HG03045 (cell line): ENCODE results near the gene FAM117A.
A peak's percentile ranks its signal among the peaks of the same experiment; 100 is the strongest.
"Not testable (repeated sequence)": the region's sequence is repeated elsewhere in the genome, so short reads cannot be mapped to it uniquely, and the experiment has no call there.

Experiments
- ATAC-seq: cut with Tn5 transposase; IDR thresholded peaks from one replicate; pipeline ENCODE4 v1.9.1; 2021; ENCODE audit warnings: mild to moderate bottlenecking, moderate library complexity; ENCODE audit not compliant: unreplicated experiment

Gene FAM117A

DNA sequence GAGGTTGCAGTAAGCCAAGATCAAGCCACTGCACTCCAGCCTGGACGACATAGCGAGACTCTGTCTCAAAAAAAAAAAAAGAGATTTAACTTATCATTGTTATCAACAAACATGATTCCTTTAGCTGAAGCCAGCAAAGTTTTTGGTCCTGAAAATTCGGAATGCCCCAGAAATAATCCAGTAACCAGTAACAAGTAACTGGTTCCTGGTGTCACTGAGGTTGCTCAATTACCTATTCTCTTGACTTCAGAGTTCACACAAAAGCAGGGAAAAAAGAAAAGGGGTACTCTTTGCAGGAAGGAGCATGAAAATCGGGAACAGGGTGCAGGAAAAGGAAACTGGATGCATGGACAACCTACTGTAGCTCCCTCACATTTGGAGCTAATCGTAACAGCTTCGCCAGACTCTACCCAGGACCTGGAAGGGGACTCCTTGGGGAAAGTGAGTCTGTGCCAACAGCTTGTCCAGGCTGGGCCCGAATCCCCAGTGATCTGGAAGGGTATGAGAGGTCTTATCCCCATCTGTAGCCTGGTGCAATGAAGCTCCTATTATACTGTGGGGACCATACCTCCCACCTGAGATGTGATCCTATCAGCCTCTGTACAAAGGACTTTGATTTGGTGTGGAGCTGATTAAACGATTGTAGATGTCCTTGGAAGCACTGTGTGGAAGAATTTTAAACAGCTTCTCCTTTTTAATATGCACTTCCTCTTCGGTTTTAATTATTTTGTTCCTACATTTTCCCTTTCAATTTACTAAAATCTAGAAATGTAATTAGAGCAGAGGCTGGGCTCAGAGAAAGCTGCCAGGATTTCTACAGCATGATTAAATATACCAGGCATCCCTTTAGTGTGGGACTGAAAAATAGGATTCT is 82.6 kb downstream of the FAM117A start:
- ATAC-seq, result no peak

DNA sequence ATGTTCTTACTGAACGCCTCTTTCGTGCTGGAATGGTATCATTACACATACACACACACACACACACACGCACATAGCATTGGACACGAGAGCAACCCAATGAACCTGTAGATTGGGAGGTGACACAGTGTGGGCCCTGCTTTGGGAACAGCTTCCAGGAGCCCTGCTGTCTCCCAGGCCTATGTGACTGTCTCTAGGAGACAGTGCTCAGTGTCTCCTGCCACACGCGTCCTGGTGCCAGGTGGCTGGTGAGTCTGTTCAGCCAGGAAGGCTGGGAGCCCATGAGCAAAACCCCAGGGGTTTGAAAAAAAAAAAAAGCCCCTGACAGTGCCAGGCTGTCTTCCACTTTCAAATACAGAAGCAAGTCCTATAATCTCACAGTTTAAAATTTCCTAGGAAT is 83.6 kb downstream of the FAM117A start:
- no peak for ATAC-seq

GRCh38 chr17:49677933-49678847 is 85.7 kb downstream of the FAM117A start, which contains the start of gene SPOP:
Gene SPOP (minus strand): TSS chr17:49678097. CDS start chr17:49622810, 55,287 bp downstream.
- peak; percentile 81 for ATAC-seq

- peak; percentile 56 for ATAC-seq
Observed at GRCh38 chr17:49677134-49677932, 86.6 kb downstream of the FAM117A start.

DNA sequence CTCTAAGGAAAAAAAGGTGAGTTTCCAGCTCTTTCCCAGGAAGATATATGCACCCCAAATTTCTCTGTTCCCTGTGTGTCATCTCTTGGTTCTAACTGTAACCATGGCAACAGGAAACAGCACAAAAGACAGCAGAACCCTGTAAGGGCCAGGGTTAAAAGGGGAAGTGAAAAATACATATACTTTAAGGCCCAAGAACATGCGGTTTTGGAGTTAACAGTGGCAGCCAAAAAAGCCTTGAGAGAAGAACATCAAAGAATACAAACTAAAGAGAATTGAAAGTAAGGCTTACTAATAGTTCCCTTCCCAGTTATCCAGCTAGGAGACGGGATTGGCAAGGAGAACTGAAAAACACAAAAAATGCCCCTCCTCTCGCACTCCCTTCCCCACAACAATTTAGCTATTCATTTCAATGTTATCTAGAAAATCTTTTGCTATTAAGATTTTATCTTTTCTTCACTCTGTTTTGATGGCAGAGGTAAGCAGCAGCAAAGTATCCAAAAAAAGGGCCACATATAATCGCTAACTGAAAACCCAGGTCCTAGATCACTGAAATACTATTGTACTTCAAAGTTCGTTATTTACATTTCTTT is 87.6 kb downstream of the FAM117A start:
- ATAC-seq, result peak; percentile 44

DNA sequence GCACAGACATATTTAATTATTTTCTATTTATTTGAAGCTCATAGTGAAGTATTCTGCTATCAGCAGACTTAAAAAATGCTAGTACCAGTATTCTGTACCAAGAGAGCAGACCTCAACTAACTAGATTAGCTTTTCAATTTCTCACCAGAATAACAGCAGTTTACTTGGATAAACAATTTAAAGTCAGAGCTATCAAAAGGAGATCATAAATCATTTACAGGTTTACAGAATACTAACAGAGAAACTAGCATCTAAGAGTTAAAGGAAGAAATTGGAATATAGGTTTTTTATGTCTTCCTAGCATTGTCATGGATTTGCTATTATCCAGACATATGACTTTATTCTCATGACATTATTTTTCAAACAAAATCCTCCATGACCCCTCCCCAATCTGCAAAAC is 89.4 kb downstream of the FAM117A start:
- no peak for ATAC-seq

DNA sequence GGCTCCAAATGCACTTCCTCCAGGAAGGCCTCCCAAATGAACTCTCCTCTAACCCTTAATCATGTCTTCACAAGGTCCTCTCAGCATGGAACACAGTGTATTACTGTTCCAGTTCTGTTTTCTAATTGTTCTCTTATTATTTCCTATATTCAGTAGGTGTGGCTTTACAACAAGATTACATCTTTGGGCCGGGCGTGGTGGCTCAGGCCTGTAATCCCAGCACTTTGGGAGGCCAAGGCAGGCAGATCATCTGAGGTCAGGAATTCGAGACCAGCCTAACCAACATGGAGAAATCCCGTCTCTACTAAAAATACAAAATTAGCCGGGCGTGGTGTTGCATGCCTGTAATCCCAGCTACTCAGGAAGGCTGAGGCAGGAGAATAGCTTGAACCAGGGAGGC is 90.3 kb downstream of the FAM117A start:
- ATAC-seq, result not testable (repeated sequence)

GRCh38 chr17:49670641-49671040 is 93.3 kb downstream of the FAM117A start:
- no peak for ATAC-seq

- ATAC-seq, result no peak
Observed at GRCh38 chr17:49670002-49670401, 93.9 kb downstream of the FAM117A start.

- no peak for ATAC-seq
Observed at GRCh38 chr17:49667854-49668253, 96.1 kb downstream of the FAM117A start.

DNA sequence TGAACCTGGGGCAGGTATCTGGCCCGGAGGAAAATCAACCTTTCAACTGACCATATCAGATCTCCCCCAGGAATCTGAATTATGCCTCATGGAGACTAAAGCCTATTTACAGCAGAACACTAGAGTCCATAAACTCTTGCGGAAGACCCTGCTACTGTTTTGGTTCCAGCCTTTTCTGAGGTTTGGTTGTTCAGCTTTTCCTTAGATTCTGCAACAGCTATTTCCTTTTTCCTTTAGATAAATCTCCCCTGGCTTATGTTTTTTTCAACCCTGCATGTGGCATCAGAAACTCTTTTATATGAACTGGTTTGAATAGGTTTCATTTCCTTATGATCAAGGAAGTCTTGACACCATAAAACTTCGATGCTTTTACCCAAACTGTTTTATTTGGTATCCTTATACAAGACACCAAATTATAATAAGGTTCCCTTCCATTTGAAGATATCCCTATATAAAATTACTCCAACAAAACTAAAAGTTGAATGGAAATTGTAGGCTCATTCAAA is 99.2 kb downstream of the FAM117A start:
- ATAC-seq, result no peak
